AG04450 (cell line): ENCODE measurements around the gene CAMKK2. TPM values are rescaled to one million over a fixed set of nuclear protein-coding genes. Genes with fewer than 3 reads are reported as not detected.

Experiments
- CTCF ChIA-PET: fragments of 300-600, 350-600 bp; formaldehyde crosslinking; extraction: SDS; loops from one replicate; lab custom pipeline; 2022; ENCODE audit warnings: antibody characterized with exemption, inconsistent platforms; lab: Charles Lee
- POLR2A ChIA-PET: fragments of 350-600 bp; formaldehyde crosslinking; extraction: SDS; loops from one replicate; lab custom pipeline; 2021; ENCODE audit warnings: antibody characterized with exemption, inconsistent platforms; lab: Yijun Ruan, JAX
- DNase-seq: peaks from one replicate; pipeline ENCODE4 v3.0.0-alpha.2; 2011; ENCODE audit warnings: low read depth, low spot score
- H3K27ac ChIP-seq: one replicate; pipeline ENCODE4 v1.5.1; 2012; ENCODE audit warnings: low read depth, low read length, control low read depth
- H3K27me3 ChIP-seq: one replicate; pipeline ENCODE4 v1.6.0; 2012; ENCODE audit warnings: low read length; ENCODE audit not compliant: control insufficient read depth, insufficient read depth
- H3K4me3 ChIP-seq: 2 replicates; pipeline ENCODE4 v1.5.1; 2011; ENCODE audit warnings: mild to moderate bottlenecking, low read depth, low read length, control low read depth
- H3K9me3 ChIP-seq: 2 replicates; pipeline ENCODE4 v1.5.1; 2012; ENCODE audit warnings: low read length; ENCODE audit not compliant: control insufficient read depth, insufficient read depth
- polyA plus RNA-seq: library from polyadenylated mRNA; depleted of rRNA; stranded (reverse); fragments of >200 nt; gene quantifications from 2 replicates; pipeline ENCODE4 v1.2.3, GENCODE V29; 2011
- TF ChIP-seq, protein P1 (sequence below): IDR thresholded peaks from 2 replicates; pipeline ENCODE4 v1.5.1; 2011; ENCODE audit warnings: low read depth, low read length, control low read depth, inconsistent platforms

CAMKK2 gene
- polyA plus RNA-seq, 1 experiment, result 23.1 TPM

DNA sequence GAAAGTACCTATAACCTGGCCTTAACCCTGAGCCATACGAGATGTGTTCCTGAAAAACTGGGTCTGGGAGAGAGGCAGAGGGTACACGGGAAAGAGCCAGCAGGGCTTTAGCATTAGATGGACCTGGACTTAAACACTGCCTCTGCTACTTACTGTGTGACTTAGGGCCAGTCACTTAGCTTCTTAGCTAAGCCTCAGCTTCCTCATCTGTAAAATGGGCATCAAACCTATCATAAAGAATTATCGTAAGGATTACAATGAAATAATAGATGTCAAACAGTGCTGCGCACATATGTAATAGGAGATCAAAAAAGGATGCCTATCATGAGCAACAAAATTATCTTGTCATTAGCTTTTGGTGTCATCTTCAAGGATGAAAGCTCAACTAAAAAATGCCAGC lies 32.1 kb upstream of the CAMKK2 start:
- Histone ChIP-seq H3K9me3 (no peaks in the 10 kb centered on the region), H3K27me3 (no peaks in the 10 kb centered on the region), H3K27ac (no peak overlapping the region), H3K4me3 (no peak overlapping the region)
- ChIA-PET CTCF (interaction anchor here (0.5 to 1.5 kb wide), 2 partner anchors 12 to 115 kb away, joined by 5 to 6 read pairs; no protein-coding TSS in a partner anchor), POLR2A (interaction anchor here (1.2 kb wide), 1 partner anchor 24 kb away, joined by 6 read pairs; the partner anchor contains the start of gene ANAPC5)
- DNase-seq, result no peak
- TF ChIP-seq, protein P1, sequence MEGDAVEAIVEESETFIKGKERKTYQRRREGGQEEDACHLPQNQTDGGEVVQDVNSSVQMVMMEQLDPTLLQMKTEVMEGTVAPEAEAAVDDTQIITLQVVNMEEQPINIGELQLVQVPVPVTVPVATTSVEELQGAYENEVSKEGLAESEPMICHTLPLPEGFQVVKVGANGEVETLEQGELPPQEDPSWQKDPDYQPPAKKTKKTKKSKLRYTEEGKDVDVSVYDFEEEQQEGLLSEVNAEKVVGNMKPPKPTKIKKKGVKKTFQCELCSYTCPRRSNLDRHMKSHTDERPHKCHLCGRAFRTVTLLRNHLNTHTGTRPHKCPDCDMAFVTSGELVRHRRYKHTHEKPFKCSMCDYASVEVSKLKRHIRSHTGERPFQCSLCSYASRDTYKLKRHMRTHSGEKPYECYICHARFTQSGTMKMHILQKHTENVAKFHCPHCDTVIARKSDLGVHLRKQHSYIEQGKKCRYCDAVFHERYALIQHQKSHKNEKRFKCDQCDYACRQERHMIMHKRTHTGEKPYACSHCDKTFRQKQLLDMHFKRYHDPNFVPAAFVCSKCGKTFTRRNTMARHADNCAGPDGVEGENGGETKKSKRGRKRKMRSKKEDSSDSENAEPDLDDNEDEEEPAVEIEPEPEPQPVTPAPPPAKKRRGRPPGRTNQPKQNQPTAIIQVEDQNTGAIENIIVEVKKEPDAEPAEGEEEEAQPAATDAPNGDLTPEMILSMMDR, result no peak

DNA sequence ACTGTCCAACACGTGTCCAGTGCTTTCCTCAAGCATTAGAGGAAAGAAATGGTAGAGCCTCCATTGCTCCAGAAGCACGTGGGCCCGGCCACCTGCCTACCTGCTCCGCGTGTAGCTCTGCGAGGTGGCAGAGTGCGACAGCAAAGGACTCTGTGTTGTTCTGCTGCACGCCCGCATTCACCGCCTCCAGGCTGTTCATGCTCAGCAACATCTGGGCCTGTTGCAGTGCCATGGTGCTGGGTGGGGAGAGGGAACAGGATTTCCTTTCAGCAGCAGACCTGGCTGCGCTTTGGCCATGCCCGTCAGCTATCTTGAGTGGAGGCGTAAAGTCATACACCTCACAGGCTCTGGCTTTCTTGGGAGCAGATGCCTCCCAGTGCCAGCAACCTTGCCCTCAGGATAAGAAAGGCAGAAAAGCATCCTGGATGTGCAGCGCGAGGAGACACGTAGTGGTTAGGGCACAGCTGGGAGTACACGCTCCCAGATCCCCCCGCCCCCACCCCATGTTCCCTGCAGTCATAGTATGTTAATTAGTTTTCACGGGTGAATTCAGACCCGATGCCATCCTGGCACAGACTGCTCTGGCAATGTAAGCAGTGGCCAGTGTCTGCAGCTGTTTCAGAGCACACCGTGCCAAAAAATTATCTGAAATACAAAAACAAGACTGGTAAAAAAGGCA lies 30.6 kb upstream of the CAMKK2 start:
- Histone ChIP-seq H3K27ac (no peak overlapping the region), H3K4me3 (no peak overlapping the region), H3K9me3 (no peaks in the 10 kb centered on the region), H3K27me3 (no peaks in the 10 kb centered on the region)
- ChIA-PET POLR2A (no interaction called here), CTCF (interaction anchor here (3.3 kb wide), 1 partner anchor 8 kb away, joined by 24 read pairs; no protein-coding TSS in a partner anchor)
- TF ChIP-seq, protein P1, result no peak
- no peak for DNase-seq

DNA sequence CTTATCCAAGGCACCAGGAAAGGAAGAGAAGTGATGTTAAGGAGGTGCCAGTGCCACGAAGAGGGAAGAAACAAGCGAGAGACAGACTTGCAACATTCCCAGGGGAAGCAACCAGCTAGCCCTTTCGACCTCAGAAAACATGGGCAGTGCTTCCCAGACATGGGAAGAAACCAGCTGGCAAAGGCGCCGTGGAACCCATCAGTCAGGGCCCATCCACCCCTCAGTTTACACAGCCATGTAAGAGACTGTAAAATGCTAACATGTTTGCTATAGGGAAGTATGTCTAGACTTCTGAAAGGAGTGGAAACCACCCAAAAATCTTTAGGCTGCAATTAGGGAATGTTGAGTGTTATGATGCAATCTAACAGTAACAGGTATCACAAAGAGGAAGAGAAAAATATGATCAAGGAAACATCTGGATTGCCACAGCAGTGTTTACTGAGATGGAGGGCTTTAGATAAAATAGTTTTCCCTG lies 29.4 kb upstream of the CAMKK2 start:
- Histone ChIP-seq H3K4me3 (no peak overlapping the region), H3K27ac (no peak overlapping the region), H3K27me3 (no peaks in the 10 kb centered on the region), H3K9me3 (no peaks in the 10 kb centered on the region)
- ChIA-PET POLR2A (no interaction called here), CTCF (interaction anchor here (3.3 kb wide), 1 partner anchor 9 kb away, joined by 24 read pairs; no protein-coding TSS in a partner anchor)
- DNase-seq, result no peak
- TF ChIP-seq, protein P1, result no peak

DNA sequence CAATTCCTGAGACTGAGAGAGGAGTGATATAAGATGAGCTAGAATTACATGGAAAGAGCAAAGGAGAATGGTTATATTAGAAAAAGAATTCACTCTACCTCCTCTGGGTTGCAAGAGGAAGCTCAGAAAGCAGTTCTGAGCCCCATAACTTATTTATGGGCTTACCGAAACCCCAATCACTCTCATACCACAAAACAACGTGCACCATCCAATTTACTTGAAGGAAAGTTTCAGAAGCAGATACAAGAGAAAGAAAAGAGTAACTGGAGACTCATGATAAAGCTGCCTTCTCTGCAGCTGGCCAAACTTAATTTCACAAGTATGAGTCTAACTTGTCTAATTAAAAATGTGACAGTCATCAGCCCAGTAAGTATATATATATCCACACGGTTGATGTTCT lies 27.4 kb upstream of the CAMKK2 start:
- H3K27me3 ChIP-seq, result no peaks in the 10 kb centered on the region
- ChIA-PET CTCF (interaction anchor here (0.9 to 3.3 kb wide), 3 partner anchors 8 to 119 kb away, joined by 3 to 24 read pairs (median 4); no protein-coding TSS in a partner anchor), POLR2A (no interaction called here)
- TF ChIP-seq, protein P1, result no peak
- no peaks in the 10 kb centered on the region for H3K9me3 ChIP-seq
- no peak overlapping the region for H3K27ac ChIP-seq
- H3K4me3 ChIP-seq, result no peak overlapping the region
- DNase-seq, result no peak

DNA sequence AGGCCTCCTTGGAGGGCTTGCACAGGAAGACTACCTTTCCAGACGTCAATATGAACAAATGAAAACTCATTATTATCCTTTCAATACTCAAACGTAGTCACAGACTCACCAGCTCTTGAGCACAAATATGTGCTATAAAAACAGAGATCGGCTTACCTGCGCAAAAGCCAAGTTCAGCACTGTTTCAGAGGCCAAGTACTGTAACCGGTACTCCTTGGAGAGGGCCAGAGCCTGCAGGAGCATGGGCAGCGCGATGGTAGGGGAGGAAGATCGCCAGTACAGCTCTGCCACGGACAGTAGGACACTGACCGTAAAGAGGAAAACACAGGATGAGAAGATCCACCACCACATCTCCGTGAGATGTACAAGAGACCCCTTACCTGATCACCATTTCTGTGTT lies 21.6 kb upstream of the CAMKK2 start:
- no peak for DNase-seq
- Histone ChIP-seq H3K9me3 (no peaks in the 10 kb centered on the region), H3K4me3 (no peak overlapping the region), H3K27me3 (no peaks in the 10 kb centered on the region), H3K27ac (no peak overlapping the region)
- ChIA-PET CTCF (interaction anchor here (1.2 kb wide), 1 partner anchor 17 kb away, joined by 9 read pairs; no protein-coding TSS in a partner anchor), POLR2A (no interaction called here)
- TF ChIP-seq, protein P1, result no peak
